K562 (cell line): Measurements from ENCODE around the gene ZKSCAN5. TPM values are rescaled to one million over a fixed set of nuclear protein-coding genes. Genes with fewer than 3 reads are reported as not detected.

Source experiments
- ATAC-seq: fragments of 200-7000 bp; cut with Tn5 transposase; 3 replicates; pipeline ENCODE4 v1.9.1; 2020; ENCODE audit warnings: moderate library complexity
- BruUV-seq: library from RNA; stranded (reverse); fragments of 400-500 nt; replicated peaks from 2 replicates; lab custom pipeline; 2021; lab: Mats Ljungman, UMichigan
- CTCF ChIA-PET: fragments of 300-600 bp; formaldehyde crosslinking; extraction: SDS; loops from one replicate; lab custom pipeline; 2021; ENCODE audit warnings: low intra/inter-chr PET ratio; lab: Yijun Ruan, JAX
- POLR2A ChIA-PET: fragments of 300-600, 350-650 bp; sonication (Branson Sonifier 250); formaldehyde crosslinking; extraction: SDS; loops from one replicate; lab custom pipeline; 2021; ENCODE audit warnings: antibody characterized with exemption, inconsistent platforms; lab: Yijun Ruan, JAX
- DNase-seq, 4 experiments: peaks; one replicate each; pipeline versions ENCODE4 v3.0.0 to v3.0.0-alpha.2; 2011 to 2018; ENCODE audit warnings: low spot score in 3 of 4, mixed read lengths in 3 of 4; ENCODE audit errors: extremely low read depth in 1 of 4
- FAIRE-seq: peaks from 2 replicates; lab custom pipeline; 2011; peaks lifted over from hg19 to GRCh38; lab: Jason Lieb, UNC
- H2AFZ ChIP-seq: 2 replicates; pipeline ENCODE4 v1.6.0; 2011; ENCODE audit warnings: low read depth, low read length, control low read depth, inconsistent platforms
- H3K27ac ChIP-seq: fragments of 200-600 bp; 3 replicates; pipeline ENCODE4 v1.8.0; 2011; ENCODE audit warnings: low read depth, mild to moderate bottlenecking, control low read depth, inconsistent platforms, low read length, moderate library complexity, mixed read lengths; ENCODE audit errors: extremely low read depth
- H3K27me3 ChIP-seq, 2 experiments: fragments of 300-600 bp in 1 of 2; 2 replicates in 1 of 2; 3 replicates in 1 of 2; pipeline versions ENCODE4 v1.6.0 to v1.8.0; 2011; ENCODE audit warnings: inconsistent platforms in 2 of 2, low read length in 2 of 2, mild to moderate bottlenecking in 1 of 2, mixed read lengths in 1 of 2, moderate library complexity in 1 of 2; ENCODE audit not compliant: control insufficient read depth in 2 of 2, insufficient read depth in 2 of 2
- H3K36me3 ChIP-seq: fragments of 300-600 bp; 3 replicates; pipeline ENCODE4 v1.8.0; 2011; ENCODE audit warnings: mild to moderate bottlenecking, low read length, inconsistent platforms; ENCODE audit not compliant: control insufficient read depth, insufficient read depth
- H3K4me1 ChIP-seq, 2 experiments: fragments of 200-600 bp in 1 of 2; replicated peaks in 1 of 2; 2 replicates in 1 of 2; 3 replicates in 1 of 2; pipeline versions ENCODE4 v1.5.1 to v1.8.0; 2011; ENCODE audit warnings: inconsistent platforms in 2 of 2, low read length in 2 of 2, mild to moderate bottlenecking in 1 of 2, mixed read lengths in 1 of 2, moderate library complexity in 1 of 2; ENCODE audit not compliant: control insufficient read depth in 2 of 2, insufficient read depth in 2 of 2
- H3K4me2 ChIP-seq: 2 replicates; pipeline ENCODE4 v1.6.1; 2011; ENCODE audit warnings: low read length, control low read depth, inconsistent platforms, mixed read lengths; ENCODE audit not compliant: insufficient read depth
- H3K4me3 ChIP-seq: fragments of 200-600 bp; sonication (generic), shearing (Covaris generic); 2 replicates; pipeline ENCODE4 v1.5.1; 2016; ENCODE audit warnings: control low read depth, inconsistent platforms
- H3K79me2 ChIP-seq: fragments of 200-600 bp; 3 replicates; pipeline ENCODE4 v1.8.0; 2011; ENCODE audit warnings: low read length, inconsistent platforms; ENCODE audit not compliant: control insufficient read depth, insufficient read depth
- H3K9ac ChIP-seq, 2 experiments: 2 replicates each; pipeline versions ENCODE4 v1.6.0 to v1.6.1; 2011; ENCODE audit warnings: low read depth in 2 of 2, low read length in 2 of 2, control low read depth in 1 of 2, inconsistent platforms in 1 of 2, mild to moderate bottlenecking in 1 of 2, mixed read lengths in 1 of 2; ENCODE audit not compliant: insufficient read depth in 1 of 2
- H3K9me1 ChIP-seq: one replicate; pipeline ENCODE4 v1.6.0; 2011; ENCODE audit warnings: inconsistent platforms, mild to moderate bottlenecking, low read length, moderate library complexity; ENCODE audit not compliant: control insufficient read depth, insufficient read depth
- H3K9me3 ChIP-seq: replicated peaks from 2 replicates; pipeline ENCODE4 v1.5.1; 2011; ENCODE audit warnings: low read depth, low read length, inconsistent platforms; ENCODE audit not compliant: control insufficient read depth, insufficient read depth
- H4K20me1 ChIP-seq: replicated peaks from 2 replicates; pipeline ENCODE4 v1.6.1; 2011; ENCODE audit warnings: low read length, inconsistent platforms, mixed read lengths; ENCODE audit not compliant: control insufficient read depth, insufficient read depth
- MAFK ChIP-seq: IDR thresholded peaks from 2 replicates; pipeline ENCODE4 v1.6.1; 2011; ENCODE audit warnings: low read length, improper control_type of control experiment
- MIER1 ChIP-seq: fragments of 450-650 bp; IDR thresholded peaks from 2 replicates; pipeline ENCODE4 v1.6.1; 2016; ENCODE audit warnings: antibody characterized with exemption, mild to moderate bottlenecking, low read depth
- PCBP1 ChIP-seq: fragments of 200-400 bp; formaldehyde crosslinking; IDR thresholded peaks from 2 replicates; pipeline ENCODE4 v1.6.1; 2018; ENCODE audit warnings: mild to moderate bottlenecking, low read depth, low read length; ENCODE audit not compliant: poor library complexity, severe bottlenecking
- SOX6 ChIP-seq: fragments of 450-650 bp; IDR thresholded peaks from 2 replicates; pipeline ENCODE4 v1.6.1; 2014; ENCODE audit warnings: mild to moderate bottlenecking
- YY1 ChIP-seq, 3 experiments: IDR thresholded peaks; 2 replicates each; pipeline ENCODE4 v1.6.1; 2011; ENCODE audit warnings: low read length in 2 of 3, mild to moderate bottlenecking in 2 of 3, moderate library complexity in 2 of 3, borderline replicate concordance in 1 of 3, control low read depth in 1 of 3, low read depth in 1 of 3; ENCODE audit not compliant: insufficient read depth in 3 of 3, insufficient replicate concordance in 2 of 3, control insufficient read depth in 1 of 3, insufficient read length in 1 of 3; ENCODE audit errors: extremely low read depth in 1 of 3
- WGBS: fragments of 100-300 bp; shearing (Covaris generic); methylation state at CpG from one replicate; pipeline ENCODE4 v1.1.6; 2016; ENCODE audit warnings: low coverage, mixed read lengths; ENCODE audit not compliant: insufficient coverage; ENCODE audit errors: missing lambda C conversion rate; 5-methylcytosine and 5-hydroxymethylcytosine counted together
- in situ Hi-C: fragments of 300-500 bp; cut with MboI; formaldehyde crosslinking; loops from 4 replicates; pipeline ENCODE4 v1.15.0; 2018; ENCODE audit warnings: inconsistent platforms, mixed read lengths
- intact Hi-C: fragments of 100-400 bp; cut with micrococcal nuclease; formaldehyde crosslinking; loops from 2 replicates; pipeline ENCODE4 v1.14.2; 2022
- polyA plus RNA-seq, 8 experiments: library from polyadenylated mRNA; depleted of rRNA in 4 of 8; stranded (reverse) in 5 of 8; unstranded in 3 of 8; fragments of >200 nt; fragmentation: Nextera tagmentation in 2 of 8; fragmentation: Illumina TruSeq in 1 of 8; extraction: Ambion mirVana in 2 of 8; extraction: Trizol in 1 of 8; gene quantifications; 2 replicates each; pipeline versions ENCODE4 v1.2.1 to v1.2.3, GENCODE V29; 2011 to 2014; ENCODE audit warnings: inconsistent platforms in 1 of 8, missing spikeins in 1 of 8
- total RNA-seq, 7 experiments: library from RNA; depleted of rRNA in 6 of 7; stranded (reverse); fragments of >200 nt in 6 of 7; fragmentation: Illumina TruSeq in 2 of 7; extraction: Trizol in 2 of 7; gene quantifications; 2 replicates each; pipeline versions ENCODE4 v1.2.1 to v1.2.3, GENCODE V29; 2011 to 2021; ENCODE audit warnings: low replicate concordance in 1 of 7
- TF ChIP-seq, protein P1 (sequence below): fragments of 450-650 bp; IDR thresholded peaks from 2 replicates; pipeline ENCODE4 v1.6.1; 2016
- TF ChIP-seq, protein P2 (sequence below), 2 experiments: fragments of 450-650 bp; formaldehyde crosslinking in 1 of 2; IDR thresholded peaks; 2 replicates each; pipeline versions ENCODE4 v1.4.0 to v1.6.1; 2014 to 2020; ENCODE audit warnings: mild to moderate bottlenecking in 2 of 2, borderline replicate concordance in 1 of 2, low read depth in 1 of 2
- TF ChIP-seq, protein P3 (sequence below): fragments of 450-650 bp; IDR thresholded peaks from 2 replicates; pipeline ENCODE4 v1.6.1; 2016; ENCODE audit warnings: mild to moderate bottlenecking

The ZKSCAN5 gene
- total and polyA plus RNA-seq, 9 of the 15 experiments (the other 6 are each of a cell fraction or from before 2014, with no cell fraction given): 4.2 to 19.0 (median 15.0) TPM

DNA sequence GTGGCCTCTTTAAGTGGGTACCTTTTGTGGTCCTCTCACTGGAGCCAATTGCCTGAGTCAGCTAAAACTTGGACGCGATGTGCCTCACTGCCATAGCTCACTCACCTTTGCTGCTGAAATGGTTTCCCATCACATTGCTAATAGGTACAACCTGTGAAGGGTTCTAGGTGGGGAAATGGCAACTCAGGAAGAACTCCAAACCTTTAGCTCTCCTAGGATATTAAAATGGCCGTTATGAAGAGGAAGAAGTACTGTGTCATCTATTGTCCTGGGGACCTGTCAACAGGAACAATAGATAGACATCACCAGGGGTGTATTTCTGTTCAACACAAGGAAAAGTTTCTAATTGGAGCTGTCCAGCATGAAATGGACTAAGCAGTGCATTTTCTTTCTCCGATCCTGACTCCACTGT is 52.7 kb downstream of the ZKSCAN5 start:
- Histone ChIP-seq H2AFZ (no peak overlapping the region), H3K9ac (peak overlapping the region; percentile 87 to 100), H3K36me3 (peaks cover 62% of the 10 kb centered on the region), H3K9me1 (peaks cover 6% of the 10 kb centered on the region), H3K4me1 (peaks cover 16 to 22% of the 10 kb centered on the region in 2 experiments; a peak in 4 of 5 replicates), H3K4me3 (peak overlapping the region; percentile 88), H3K9me3 (no peaks in the 10 kb centered on the region), H4K20me1 (0 out of 2 replicates have a peak, but pooled peaks cover 6% of the 10 kb centered on the region), H3K4me2 (peak overlapping the region; percentile 100), H3K27me3 (no peaks in the 10 kb centered on the region), H3K27ac (peak overlapping the region; percentile 95), H3K79me2 (peaks cover 57% of the 10 kb centered on the region)
- FAIRE-seq (no peak), ATAC-seq (no peak), DNase-seq (peak in 3 of 4 experiments; percentile 30 to 38 (median 32))
- BruUV-seq: no TSS peak
- intact Hi-C loops (loop anchor here (10.0 kb wide), 1 partner anchor 82 kb away; the partner anchor contains the start of gene ZNF789), in situ Hi-C loops (no loop called here)
- whole genome bisulfite sequencing: 69% methylated on average over 4 of the region's 4 CpGs
- CTCF ChIA-PET: no interaction called here
- POLR2A ChIA-PET: interaction anchor here (0.6 to 4.5 kb wide), 14 partner anchors 10 to 363 kb away, joined by 3 to 31 read pairs (median 6); partner anchors contain the start of genes BUD31, PDAP1, TRIM4 and ZKSCAN5
- TF ChIP-seq YY1 (IDR thresholded peaks at IDR 0.05; ENCODE audit: borderline replicate concordance in 1 of 3, control insufficient read depth in 1 of 3, extremely low read depth in 1 of 3, insufficient read depth in 3 of 3, insufficient read length in 1 of 3, insufficient replicate concordance in 2 of 3, low read depth in 1 of 3, low read length in 2 of 3): peak in 1 of 3 experiments; percentile 69
- TF ChIP-seq, protein P1, sequence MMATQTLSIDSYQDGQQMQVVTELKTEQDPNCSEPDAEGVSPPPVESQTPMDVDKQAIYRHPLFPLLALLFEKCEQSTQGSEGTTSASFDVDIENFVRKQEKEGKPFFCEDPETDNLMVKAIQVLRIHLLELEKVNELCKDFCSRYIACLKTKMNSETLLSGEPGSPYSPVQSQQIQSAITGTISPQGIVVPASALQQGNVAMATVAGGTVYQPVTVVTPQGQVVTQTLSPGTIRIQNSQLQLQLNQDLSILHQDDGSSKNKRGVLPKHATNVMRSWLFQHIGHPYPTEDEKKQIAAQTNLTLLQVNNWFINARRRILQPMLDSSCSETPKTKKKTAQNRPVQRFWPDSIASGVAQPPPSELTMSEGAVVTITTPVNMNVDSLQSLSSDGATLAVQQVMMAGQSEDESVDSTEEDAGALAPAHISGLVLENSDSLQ: 0 out of 2 replicates have a peak, but pooled peaks have one; percentile 15
- peak; percentile 85 for TF ChIP-seq SOX6
- no peak for TF ChIP-seq PCBP1
- peak; percentile 39; the same call in 1 of the 2 replicates for TF ChIP-seq MIER1
- TF ChIP-seq, protein P2, sequence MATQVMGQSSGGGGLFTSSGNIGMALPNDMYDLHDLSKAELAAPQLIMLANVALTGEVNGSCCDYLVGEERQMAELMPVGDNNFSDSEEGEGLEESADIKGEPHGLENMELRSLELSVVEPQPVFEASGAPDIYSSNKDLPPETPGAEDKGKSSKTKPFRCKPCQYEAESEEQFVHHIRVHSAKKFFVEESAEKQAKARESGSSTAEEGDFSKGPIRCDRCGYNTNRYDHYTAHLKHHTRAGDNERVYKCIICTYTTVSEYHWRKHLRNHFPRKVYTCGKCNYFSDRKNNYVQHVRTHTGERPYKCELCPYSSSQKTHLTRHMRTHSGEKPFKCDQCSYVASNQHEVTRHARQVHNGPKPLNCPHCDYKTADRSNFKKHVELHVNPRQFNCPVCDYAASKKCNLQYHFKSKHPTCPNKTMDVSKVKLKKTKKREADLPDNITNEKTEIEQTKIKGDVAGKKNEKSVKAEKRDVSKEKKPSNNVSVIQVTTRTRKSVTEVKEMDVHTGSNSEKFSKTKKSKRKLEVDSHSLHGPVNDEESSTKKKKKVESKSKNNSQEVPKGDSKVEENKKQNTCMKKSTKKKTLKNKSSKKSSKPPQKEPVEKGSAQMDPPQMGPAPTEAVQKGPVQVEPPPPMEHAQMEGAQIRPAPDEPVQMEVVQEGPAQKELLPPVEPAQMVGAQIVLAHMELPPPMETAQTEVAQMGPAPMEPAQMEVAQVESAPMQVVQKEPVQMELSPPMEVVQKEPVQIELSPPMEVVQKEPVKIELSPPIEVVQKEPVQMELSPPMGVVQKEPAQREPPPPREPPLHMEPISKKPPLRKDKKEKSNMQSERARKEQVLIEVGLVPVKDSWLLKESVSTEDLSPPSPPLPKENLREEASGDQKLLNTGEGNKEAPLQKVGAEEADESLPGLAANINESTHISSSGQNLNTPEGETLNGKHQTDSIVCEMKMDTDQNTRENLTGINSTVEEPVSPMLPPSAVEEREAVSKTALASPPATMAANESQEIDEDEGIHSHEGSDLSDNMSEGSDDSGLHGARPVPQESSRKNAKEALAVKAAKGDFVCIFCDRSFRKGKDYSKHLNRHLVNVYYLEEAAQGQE (IDR thresholded peaks at IDR 0.05; ENCODE audit: borderline replicate concordance): peak; percentile 95
- TF ChIP-seq, protein P2 (CRISPR knock-in tag; IDR thresholded peaks at IDR 0.05; ENCODE audit: low read depth): peak; percentile 69; the same call in 1 of the 2 replicates
- peak; percentile 91 for TF ChIP-seq MAFK
- TF ChIP-seq, protein P3, sequence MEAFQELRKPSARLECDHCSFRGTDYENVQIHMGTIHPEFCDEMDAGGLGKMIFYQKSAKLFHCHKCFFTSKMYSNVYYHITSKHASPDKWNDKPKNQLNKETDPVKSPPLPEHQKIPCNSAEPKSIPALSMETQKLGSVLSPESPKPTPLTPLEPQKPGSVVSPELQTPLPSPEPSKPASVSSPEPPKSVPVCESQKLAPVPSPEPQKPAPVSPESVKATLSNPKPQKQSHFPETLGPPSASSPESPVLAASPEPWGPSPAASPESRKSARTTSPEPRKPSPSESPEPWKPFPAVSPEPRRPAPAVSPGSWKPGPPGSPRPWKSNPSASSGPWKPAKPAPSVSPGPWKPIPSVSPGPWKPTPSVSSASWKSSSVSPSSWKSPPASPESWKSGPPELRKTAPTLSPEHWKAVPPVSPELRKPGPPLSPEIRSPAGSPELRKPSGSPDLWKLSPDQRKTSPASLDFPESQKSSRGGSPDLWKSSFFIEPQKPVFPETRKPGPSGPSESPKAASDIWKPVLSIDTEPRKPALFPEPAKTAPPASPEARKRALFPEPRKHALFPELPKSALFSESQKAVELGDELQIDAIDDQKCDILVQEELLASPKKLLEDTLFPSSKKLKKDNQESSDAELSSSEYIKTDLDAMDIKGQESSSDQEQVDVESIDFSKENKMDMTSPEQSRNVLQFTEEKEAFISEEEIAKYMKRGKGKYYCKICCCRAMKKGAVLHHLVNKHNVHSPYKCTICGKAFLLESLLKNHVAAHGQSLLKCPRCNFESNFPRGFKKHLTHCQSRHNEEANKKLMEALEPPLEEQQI: 0 out of 2 replicates have a peak, but pooled peaks have one; percentile 29
